Prostate gland (tissue), 2 donors: ENCODE data around the gene ADCYAP1R1. TPM values are rescaled to one million over a fixed set of nuclear protein-coding genes. Genes with fewer than 3 reads are reported as not detected.

ENCODE experiments used
- DNase-seq: peaks from one replicate; pipeline ENCODE4 v3.0.0-alpha.2; 2019; ENCODE audit warnings: low spot score
- H3K27ac ChIP-seq, 2 donors: fragments of 200-600 bp; sonication (generic); 2 replicates each; pipeline ENCODE4 v1.5.1; 2017 to 2019
- H3K27me3 ChIP-seq: fragments of 200-600 bp; sonication (generic); replicated peaks from 2 replicates; pipeline ENCODE4 v1.5.1; 2019; ENCODE audit not compliant: insufficient read depth
- H3K36me3 ChIP-seq, 2 donors: fragments of 200-600 bp; sonication (generic); 1 replicate in 1 of 2; 2 replicates in 1 of 2; pipeline versions ENCODE4 v1.5.1 to v1.8.1; 2017 to 2019
- H3K4me1 ChIP-seq: fragments of 200-600 bp; sonication (generic); replicated peaks from 2 replicates; pipeline ENCODE4 v1.5.1; 2019
- H3K4me3 ChIP-seq, 2 donors: fragments of 200-600 bp; sonication (generic); 2 replicates each; pipeline ENCODE4 v1.5.1; 2017 to 2019
- H3K9me3 ChIP-seq: fragments of 200-600 bp; sonication (generic); 2 replicates; pipeline ENCODE4 v1.5.1; 2017
- CTCF ChIP-seq, 4 experiments: fragments of 200-600 bp in 2 of 4; fragments of 450-650 bp in 2 of 4; sonication (generic) in 2 of 4; IDR thresholded peaks; 1 replicate in 3 of 4; 2 replicates in 1 of 4; pipeline ENCODE4 v1.5.1; 2016 to 2019; ENCODE audit warnings: antibody characterized with exemption in 4 of 4, mild to moderate bottlenecking in 2 of 4, moderate library complexity in 2 of 4
- POLR2A ChIP-seq: fragments of 450-650 bp; IDR thresholded peaks from one replicate; pipeline ENCODE4 v1.6.1; 2016; ENCODE audit warnings: antibody characterized with exemption, mild to moderate bottlenecking
- POLR2AphosphoS5 ChIP-seq: sonication (generic); formaldehyde crosslinking; IDR thresholded peaks from one replicate; pipeline ENCODE4 v1.6.1; 2017; ENCODE audit warnings: antibody characterized with exemption
- WGBS: methylation state at CpG from one replicate; pipeline ENCODE4 v1.1.5; 2018; 5-methylcytosine and 5-hydroxymethylcytosine counted together
- intact Hi-C: fragments of 100-400 bp; cut with DNase I; formaldehyde crosslinking; loops from one replicate; pipeline ENCODE4 v1.14.2; 2022
- total RNA-seq, 2 donors: library from RNA; depleted of rRNA; stranded (reverse); fragments of >200 nt; gene quantifications; one replicate each; pipeline ENCODE4 v1.1.0, GENCODE V29; 2016

ADCYAP1R1 gene
- total RNA-seq, 2 donors from 2014 or later: 0.14 to 6.0 TPM

- Histone ChIP-seq H3K4me3 (no peak overlapping the region), H3K27ac (no peak overlapping the region), H3K36me3 (no peaks in the 10 kb centered on the region), H3K9me3 (no peaks in the 10 kb centered on the region), H3K4me1 (no peaks in the 10 kb centered on the region), H3K27me3 (no peaks in the 10 kb centered on the region)
- TF ChIP-seq POLR2AphosphoS5: no peak
- TF ChIP-seq POLR2A: no peak
- no peak for TF ChIP-seq CTCF (IDR thresholded peaks at IDR 0.05)
- DNase-seq: no peak
- intact Hi-C loops: no loop called here
- WGBS: 72% methylated on average over 11 of the region's 11 CpGs
These were observed 24.7 kb downstream of the ADCYAP1R1 start for GRCh38 chr7:31076641-31077310.

- H3K27ac ChIP-seq: no peak overlapping the region
- no peaks in the 10 kb centered on the region for H3K27me3 ChIP-seq
- no peak for DNase-seq
- intact Hi-C loops: no loop called here
- WGBS: 76% methylated on average over 10 of the region's 10 CpGs
- no peaks in the 10 kb centered on the region for H3K36me3 ChIP-seq
- H3K4me1 ChIP-seq: no peaks in the 10 kb centered on the region
- H3K4me3 ChIP-seq: no peak overlapping the region
- no peak for TF ChIP-seq POLR2A
- TF ChIP-seq CTCF (IDR thresholded peaks at IDR 0.05): no peak
- no peak for TF ChIP-seq POLR2AphosphoS5
- no peaks in the 10 kb centered on the region for H3K9me3 ChIP-seq
These were observed 25.6 kb downstream of the ADCYAP1R1 start for GRCh38 chr7:31077484-31078362.

- H3K27ac ChIP-seq: no peak overlapping the region
- no peaks in the 10 kb centered on the region for H3K9me3 ChIP-seq
- no peak for DNase-seq
- no peak for TF ChIP-seq POLR2AphosphoS5
- TF ChIP-seq CTCF (IDR thresholded peaks at IDR 0.05): no peak
- TF ChIP-seq POLR2A: no peak
- intact Hi-C loops: no loop called here
- H3K4me1 ChIP-seq: no peaks in the 10 kb centered on the region
- H3K4me3 ChIP-seq: no peak overlapping the region
- no peaks in the 10 kb centered on the region for H3K36me3 ChIP-seq
- no peaks in the 10 kb centered on the region for H3K27me3 ChIP-seq
- WGBS: 84% methylated on average over 24 of the region's 24 CpGs
These were observed 26.4 kb downstream of the ADCYAP1R1 start for GRCh38 chr7:31078363-31078990.

- Histone ChIP-seq H3K27me3 (no peaks in the 10 kb centered on the region), H3K4me1 (no peaks in the 10 kb centered on the region), H3K36me3 (no peaks in the 10 kb centered on the region), H3K27ac (no peak overlapping the region), H3K9me3 (no peaks in the 10 kb centered on the region), H3K4me3 (no peak overlapping the region)
- 63% methylated on average over 11 of the region's 11 CpGs for WGBS
- intact Hi-C loops: no loop called here
- TF ChIP-seq POLR2AphosphoS5: no peak
- no peak for TF ChIP-seq CTCF (IDR thresholded peaks at IDR 0.05)
- TF ChIP-seq POLR2A: no peak
- no peak for DNase-seq
These were observed 27.2 kb downstream of the ADCYAP1R1 start for GRCh38 chr7:31079126-31079823.
